Measurements from ENCODE around the gene BAG5.
"Not testable (repeated sequence)": the region's sequence is repeated elsewhere in the genome, so short reads cannot be mapped to it uniquely, and the experiment has no call there.

Gene BAG5

DNA sequence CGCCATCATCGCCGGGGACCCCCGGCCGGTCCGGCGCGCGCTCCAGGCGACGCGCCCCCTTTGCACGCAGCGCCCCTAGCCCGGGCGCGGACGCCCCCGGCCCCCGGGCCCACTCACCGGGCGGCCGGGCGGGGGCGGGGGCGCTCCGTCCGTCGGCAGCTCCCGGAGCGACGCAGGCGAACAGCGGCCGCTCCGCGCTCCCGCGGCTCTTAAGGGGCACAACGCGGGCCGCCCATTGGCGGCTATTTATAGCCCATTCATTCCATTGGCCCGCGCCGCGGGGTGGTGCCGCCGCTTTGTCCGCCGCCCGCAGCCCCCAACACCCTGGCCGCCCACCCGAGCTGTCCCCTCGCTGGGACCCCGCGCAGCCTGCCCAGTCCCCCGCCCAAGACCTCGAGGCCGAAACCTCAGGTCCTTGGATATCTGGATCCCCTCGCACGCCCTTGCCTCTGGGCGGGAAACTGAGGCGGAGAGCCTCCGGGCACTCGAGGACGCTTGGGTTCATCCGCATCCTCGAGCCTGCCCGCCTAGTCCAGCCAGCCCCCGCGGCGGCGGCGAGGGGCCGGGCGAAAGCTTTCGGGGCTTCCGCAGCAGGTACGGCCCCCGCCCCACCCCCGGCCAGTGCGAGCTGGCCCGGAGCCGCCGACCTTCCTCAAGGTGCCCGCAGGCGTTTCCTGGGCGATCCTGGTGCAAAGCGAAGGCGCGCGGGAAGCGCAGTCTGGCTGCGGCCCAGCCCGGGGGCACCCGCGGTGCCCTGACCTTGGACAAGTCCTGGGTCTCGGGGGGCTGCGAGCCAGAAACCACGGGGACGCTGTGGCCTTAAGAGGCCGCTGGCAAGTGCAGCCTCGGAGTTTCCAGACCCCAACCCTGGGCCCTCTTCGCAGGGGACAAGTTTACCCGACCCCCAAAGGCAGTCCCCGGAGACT, 39.5 kb downstream of the BAG5 start, which contains the start of gene CKB:
Gene CKB (minus strand): TSS at position 182 of the 926 bp plus-strand sequence. CDS start 337 bp downstream, outside the sequence.
- DNase-seq (ENCODE audit: low read depth in 2 of 2), result no peak

DNA sequence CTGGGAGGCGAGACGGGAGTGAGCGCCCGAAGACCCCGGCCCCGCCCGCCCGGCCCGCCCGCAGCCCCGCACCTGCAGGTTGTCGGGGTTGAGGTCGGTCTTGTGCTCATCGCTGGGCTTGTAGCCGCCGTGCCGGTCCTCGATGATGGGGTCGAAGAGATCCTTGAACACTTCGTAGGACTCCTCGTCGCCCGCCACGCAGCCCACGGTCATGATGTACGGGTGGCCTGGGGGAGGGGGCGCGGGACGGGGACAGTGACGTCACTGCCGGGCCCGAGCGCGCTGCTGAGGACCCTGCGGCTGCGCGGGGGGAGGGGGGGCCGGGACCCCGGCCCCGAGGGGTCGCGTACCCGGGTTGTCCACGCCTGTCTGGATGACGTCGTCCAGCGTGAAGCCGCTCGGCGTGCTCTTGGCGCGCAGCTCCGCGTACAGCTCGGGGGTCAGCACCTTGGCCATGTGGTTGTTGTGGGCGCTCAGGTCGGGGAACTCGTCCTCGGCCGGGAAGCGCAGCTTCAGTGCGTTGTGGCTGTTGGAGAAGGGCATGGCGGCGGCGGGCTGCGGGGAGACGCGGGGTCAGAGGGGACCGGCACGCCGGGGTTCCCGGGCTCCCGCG, 40.4 kb downstream of the BAG5 start:
- no peak for DNase-seq (ENCODE audit: low read depth in 2 of 2)

DNA sequence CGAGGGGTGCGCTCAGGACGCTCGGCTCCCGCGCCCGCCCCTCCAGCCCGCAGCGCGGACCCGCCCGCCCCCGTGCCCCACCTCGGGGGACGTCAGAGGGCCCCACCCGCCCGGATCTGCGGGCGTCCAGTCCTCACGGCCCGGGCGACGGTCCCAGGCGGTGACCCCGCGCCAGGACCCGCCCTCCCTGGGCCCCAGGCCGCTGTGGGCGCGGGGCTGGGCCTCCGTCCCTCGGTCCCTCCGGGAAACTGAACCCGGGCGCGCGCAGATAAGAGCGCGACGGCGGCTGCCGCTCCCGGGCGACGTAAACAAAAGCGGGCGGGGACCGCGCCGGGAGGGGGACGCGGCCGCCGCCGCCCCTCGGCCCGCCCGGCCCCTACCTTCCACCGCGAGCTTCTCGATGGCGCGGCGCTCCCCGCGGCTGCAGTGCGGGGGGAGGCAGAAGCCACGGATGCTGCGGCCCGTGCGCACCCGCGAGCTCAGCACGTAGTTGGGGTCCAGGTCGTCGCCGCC, 41.0 kb downstream of the BAG5 start:
- no peak for DNase-seq (ENCODE audit: low read depth in 2 of 2)

DNA sequence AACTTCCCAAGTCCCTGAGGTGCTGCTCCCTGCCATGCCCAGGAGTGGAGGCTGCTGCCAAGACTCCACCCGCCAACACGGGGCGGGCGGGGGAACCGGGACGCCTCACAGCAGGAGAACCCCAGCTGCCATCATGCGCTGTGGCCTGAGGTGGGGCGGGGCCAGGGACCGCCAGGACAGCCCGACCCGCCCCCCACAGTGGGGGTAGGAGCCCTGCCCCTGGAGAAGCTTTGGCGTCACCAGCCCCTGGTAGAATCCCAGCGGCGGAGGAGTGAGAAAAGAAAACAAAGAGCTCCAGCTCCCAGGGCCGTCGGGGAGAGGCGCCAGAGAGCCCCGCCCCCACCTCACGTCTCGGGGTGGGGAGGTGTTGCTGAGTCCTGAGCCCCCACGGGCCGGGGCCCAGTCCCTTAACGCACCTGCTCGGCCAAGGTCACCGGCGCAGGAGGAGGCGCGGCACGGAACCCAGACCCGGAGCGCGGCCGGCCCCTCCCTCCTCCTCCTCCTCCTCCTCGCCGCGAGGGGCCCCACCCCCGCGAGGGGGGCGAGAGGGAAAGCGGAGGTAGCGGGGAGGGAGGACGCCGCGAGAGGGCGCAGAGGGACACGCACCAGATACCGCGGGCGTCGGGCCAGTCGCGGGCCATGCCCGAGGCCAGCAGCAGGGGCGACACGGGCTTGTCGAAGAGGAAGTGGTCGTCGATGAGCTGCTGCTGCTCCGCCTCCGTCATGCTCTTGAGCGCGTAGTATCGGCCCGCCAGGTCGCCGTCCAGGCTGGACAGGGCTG, 41.6 kb downstream of the BAG5 start:
- DNase-seq (ENCODE audit: low read depth in 2 of 2), result no peak

DNA sequence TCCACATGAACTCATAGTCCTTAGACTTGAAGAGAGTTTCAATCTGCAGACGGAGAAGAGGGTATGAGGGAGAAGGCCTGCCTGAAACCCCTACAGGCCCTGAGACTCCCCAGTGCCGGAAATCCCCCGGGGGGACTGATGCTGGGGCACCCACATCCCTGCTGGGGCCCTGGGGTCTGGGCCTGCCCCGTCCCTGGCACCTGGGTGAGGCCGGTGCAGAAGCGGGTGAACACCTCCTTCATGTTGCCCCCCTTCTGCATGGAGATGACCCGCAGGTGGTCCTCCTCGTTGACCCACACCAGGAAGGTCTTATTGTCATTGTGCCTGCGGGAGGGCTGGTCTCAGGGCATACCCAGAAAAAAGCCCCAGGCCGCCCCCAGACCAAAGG, 42.2 kb downstream of the BAG5 start:
- no peak for DNase-seq (ENCODE audit: low read depth in 2 of 2)

DNA sequence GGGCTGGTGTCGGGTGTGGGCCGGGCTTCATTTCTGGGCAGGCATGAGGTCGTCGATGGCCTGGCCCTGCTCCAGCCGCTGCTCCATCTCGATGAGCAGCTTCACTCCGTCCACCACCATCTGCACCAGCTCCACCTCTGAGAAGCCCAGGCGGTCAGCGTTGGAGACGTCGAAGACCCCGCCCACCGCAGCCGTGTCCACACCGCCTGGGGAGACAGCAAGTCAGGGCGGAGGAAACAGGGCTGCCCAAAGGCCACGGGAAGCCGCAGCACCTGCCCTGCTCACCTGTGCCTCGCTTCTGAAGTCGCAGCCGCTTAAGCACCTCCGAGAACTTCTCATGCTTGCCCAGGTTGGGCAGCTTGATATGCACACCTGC, 42.6 kb downstream of the BAG5 start:
- no peak for DNase-seq (ENCODE audit: low read depth in 2 of 2)

DNA sequence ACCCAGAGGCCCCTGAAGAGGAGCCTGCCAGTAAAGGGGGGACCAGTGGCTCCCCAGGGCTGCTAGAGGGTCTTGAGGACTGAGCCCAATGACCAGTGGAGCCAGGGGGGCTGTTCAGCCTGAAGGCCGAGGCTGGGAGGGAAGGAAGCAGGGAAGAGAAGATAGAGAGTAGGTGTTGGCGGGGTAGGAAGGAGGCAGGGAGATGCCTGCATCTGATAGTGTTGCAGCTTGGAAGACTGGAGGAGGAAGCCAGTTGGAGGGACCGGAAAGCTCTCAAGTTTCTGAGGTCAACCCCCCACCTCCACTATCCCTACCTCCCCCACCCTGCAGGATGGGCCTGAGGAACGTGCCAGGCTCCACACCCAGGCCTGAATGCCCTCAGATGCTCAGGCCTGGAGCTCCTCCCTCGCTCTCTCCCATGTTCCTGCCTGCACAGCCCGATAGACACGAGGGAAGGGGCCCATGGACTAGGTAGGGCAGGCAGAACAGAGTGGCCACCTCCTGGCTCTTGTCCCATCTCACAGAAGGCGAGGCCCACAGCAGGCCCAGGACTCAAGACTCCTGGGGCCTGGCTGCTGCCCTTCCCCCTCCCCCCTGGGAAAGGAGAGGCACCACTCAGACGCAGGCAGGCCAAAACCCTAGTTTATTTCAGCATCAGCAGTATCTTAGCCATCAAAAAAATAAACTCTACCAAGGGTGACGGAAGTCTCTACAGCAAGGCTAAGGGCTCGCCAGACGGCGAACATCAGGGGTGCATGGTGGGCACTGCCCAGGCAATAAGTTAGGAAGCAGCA, 43.2 kb downstream of the BAG5 start:
- DNase-seq (ENCODE audit: low read depth in 2 of 2), result no peak

DNA sequence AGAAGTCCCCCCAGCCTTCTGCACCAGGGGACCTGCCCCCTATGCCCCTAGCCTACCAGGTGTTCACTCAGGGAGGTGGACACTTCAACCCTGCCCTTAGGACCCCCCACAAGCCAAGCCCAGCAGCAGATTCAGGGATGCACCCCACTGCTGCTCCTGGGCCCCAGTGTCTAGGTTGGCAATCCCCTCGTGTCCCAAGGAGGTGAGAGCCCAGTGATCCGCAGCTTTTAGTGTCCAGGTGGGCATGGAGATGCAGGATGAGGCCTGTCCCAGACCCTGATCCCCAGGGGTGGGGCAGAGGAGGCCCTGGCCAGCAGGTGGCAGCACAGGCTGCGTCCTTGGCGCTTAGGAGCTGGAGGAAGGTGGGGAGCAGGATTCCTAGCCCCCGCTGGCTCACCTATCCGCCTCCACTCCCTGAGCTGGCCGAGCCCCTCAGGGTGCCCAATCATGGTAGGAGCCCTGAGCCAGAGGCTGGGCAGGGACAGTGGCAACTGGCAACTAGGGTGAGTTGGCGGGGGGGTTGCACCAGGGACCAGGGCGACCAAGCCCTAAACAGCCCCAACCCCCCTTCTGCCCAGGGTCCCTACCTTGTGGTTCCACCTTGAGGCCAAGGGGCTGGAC, 43.9 kb downstream of the BAG5 start:
- DNase-seq (ENCODE audit: low read depth in 2 of 2), result peak in 1 of 2 donors; percentile 48

DNA sequence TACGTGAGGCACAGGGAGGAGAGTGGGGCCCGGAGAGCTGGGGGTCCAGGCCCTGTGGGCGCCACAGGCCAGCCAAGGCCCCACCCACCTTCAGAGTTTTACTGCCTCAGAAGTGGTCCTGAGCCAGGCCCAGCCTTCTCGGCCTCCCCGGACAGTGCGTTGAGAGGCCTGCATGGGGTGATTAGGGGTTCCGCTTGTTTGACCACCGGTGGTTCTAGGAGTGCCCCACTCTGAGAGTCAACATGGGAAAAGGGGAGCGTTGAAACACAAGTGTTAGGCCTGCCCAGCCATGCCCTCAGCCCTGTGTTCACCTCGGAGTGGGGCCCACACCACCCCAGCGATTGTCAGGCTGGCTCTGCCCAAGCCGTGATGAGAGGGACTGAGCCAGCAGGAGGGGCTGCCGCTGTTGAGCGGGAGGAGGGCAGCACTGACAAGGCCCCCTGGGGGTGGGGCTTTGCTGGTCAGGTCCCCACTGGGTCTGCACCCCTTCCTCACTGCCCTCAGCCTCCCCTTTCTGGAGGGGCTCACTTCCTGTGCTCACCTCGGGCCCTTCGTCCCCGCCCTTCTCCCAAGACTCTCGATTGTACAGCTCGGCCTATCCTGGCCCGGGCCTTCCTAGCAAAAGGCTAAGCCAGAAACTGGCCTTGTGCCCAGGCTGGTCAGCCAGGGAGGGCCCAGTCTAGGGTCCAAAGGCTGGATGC, 44.6 kb downstream of the BAG5 start:
- no peak for DNase-seq (ENCODE audit: low read depth in 2 of 2)

DNA sequence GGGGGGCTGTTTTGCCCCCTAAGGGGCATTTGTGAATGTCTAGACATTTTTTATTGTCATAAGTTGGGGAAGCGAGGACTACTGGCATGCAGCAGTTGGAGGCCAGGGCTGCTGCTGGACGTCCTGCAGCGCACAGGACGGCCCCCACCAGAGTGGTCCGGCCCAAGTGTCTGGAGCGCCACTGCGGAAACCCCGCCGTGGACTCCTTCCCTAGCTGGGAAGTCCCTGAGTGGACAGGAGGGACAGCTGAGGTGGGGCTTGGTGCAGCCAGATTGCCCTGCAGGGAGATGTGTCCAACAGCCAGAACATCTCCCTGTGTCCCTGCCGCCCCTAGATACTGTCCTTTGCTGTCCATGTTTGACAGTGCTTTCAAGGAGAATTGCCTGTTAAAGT, 45.3 kb downstream of the BAG5 start:
- no peak for DNase-seq (ENCODE audit: low read depth in 2 of 2)

DNA sequence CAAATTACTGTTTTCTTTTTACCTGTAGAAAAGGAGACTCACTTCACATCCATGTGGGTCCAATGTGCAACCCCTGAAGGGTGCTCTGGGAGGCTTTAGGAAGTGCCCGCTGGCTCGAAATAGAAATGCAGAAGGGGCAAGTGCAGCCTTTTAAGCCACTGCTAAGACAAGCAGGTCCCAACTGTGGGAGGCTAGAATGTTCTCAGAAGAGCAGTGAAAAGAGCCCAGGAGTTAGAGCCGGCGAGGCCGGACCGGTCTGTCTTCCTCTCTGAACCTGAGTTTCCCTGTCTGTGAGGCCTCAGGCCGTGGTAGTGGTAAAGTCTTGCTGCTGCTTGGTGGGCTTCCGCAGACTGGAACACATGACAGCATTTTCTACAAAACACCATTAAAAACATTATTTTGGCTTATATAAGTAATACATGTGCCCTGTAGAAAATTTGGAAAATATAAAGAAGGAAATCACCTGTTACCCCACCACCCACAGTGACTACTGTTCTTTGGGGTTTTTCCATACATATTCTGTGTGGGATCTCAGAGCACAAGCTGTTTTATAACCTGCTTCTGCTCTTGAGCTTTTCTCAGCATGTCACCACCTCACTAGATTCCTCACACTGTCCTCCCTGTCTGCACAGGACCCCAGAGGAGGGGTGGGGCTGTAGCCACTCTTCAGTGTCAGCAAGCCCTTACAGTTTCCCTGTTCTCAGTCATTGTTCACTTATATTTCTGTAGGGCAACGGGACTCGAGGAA, 45.9 kb downstream of the BAG5 start:
- DNase-seq (ENCODE audit: low read depth in 2 of 2), result no peak

DNA sequence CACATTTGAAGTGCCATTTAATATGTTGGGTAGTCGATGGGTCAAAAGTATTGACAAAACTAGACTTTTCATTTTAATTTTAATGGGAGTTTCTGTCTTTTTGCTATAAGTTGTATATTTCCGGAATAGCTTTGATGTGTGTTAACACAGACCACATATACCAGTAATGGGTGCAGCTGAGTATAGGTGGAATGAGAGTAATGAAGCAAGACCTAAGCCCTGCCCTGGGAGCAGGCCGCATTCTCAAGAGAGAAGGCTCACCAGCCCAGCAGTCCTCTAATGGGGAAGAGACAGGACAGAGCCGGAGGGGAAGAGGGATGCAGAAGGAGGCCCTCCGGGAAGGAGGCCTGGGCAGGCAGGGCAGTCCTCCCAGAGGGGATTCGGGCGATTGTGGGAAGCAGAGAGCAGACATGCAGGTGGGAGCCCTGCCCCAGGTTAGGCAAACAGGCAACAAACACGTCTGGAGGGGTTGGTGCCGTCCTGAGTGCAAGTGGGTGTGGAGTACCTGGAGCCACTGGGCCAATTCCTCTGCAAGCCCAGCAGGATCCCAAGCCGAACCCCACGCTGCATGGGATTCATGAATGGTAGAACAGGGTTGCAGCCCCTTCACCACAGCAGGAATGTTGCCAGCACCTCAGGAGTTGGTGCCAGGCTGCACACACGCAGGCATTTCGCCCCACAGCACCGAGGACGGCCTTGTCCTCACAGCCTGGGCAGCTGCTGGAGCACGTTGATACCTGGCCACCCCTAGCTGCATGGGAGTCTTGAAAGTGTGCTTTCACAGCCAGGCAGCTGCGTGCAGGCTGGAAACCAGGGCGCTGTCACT, 47.6 kb downstream of the BAG5 start:
- no peak for DNase-seq (ENCODE audit: low read depth in 2 of 2)

DNA sequence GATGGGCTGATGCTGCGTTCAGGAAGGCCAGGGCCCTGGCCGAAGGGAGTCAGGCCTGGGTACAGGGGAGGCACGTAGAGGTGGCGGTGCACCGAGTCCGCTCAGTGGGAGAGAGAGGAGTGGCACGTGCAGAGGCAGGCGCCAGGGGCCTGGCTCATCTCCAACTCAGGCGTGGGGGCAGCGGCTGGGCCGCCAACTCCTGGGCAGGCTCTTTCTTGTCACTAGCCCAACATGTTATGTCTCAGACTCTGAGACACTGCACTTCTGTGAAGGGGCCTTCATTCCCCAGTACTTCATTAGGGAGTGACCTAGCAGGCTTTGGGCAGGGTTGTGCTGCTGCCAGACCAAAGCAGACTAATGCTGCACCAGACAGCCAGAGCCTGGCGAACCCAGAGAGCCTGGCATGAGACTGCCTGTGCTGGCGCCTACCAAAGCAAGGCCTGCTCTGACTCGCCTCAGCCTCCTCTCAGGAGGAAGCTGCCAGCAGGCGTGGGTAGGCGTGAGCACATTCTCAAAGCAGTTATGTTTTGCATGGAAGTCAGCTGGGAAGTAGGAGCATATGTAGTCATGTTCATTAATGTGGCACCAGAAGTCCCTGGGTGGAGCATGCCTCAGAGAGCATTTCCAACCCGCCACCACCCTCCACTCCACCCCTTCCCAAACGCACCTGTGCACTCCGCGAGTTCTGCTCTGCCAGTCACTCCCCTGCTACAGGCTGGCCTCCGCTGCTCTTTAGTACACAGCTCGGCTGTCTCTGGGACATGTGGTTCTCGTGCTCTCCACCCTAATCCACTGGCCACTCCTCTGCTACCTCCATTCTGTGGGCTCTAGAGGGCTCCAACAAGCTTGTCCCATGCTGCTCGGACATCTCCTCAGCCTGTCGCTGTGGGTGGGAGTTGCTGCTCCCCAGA, 49.5 kb downstream of the BAG5 start:
- DNase-seq (ENCODE audit: low read depth in 2 of 2), result no peak

DNA sequence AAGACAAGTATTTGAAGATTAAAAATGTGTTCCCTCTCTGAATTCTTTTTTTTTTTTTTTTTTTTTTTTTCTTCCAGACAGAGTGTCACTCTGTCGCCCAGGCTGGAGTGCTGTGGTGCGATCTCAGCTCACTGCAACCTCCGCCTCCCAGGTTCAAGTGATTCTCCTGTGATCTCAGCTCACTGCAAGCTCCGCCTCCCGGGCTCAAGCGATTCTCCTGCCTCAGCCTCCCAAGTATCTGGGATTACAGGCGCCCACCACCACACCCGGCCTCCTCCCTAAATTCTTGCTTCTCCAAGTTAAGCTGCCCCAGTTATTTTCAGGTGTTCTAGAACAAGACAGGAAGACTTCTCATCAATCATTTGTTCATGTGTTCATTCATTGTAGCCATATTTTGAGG, 50.3 kb downstream of the BAG5 start:
- DNase-seq (ENCODE audit: low read depth in 2 of 2), result not testable (repeated sequence)

DNA sequence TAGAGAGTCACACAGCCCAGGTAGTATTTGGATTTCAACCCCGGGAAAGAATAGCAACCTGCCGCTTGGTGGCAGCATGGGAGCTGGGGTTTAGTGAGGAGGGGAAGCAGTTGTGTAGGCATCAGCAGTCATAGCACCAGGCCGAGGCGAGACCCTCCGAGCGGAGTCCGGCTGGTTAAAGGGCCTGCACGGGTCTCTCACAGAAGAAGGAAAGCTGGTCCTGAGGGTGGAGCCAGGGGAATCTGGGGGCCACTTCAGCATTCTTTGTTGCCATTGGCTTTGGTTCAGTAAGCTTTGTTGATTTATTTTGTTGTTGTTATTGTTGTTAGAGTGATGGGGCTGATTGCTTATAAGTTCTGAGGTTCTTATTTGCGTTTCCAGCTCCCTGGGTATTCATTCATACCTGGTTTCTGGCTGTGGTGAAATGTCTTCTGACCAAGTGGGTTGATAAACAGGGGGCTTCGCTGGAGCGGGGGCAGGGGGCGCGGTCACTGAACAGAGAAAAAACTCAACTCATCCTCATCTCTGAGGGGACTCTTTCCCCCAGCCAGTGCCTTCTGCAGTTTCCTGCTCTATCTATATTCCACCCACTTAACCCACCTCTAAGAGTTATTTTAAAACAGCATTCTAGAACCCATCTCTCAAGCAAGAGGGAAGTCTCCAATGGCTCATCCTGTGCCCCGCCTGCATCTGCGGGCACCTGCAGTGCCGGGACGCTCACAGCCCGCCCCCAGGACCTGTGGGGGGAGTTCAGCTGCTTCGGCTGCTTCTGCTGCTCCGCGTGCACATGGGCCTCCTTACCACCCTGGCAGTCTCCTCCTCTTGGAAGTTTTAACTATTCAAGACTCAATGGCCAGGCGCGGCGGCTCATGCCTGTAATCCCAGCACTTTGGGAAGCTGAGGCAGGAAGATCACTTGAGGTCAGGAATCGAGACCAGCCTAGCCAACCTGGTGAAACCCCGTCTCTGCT, 51.4 kb downstream of the BAG5 start:
- DNase-seq (ENCODE audit: low read depth in 2 of 2), result no peak

Data from stimulated activated CD4-positive, alpha-beta T cell treated with anti-CD3 and anti-CD28 coated beads, Interleukin-15, amount 100 ng/mL, for 48 hours (primary cell).